Fibroblast of skin of scalp (primary cell): ENCODE results near the gene LMF1.

ENCODE experiments used
- DNase-seq: peaks from one replicate; pipeline ENCODE4 v3.0.0-alpha.2; 2013

Gene LMF1

GRCh38 chr16:984736-985636, 14.2 kb upstream of the LMF1 start:
- DNase-seq, result no peak

GRCh38 chr16:984121-984694, 13.4 kb upstream of the LMF1 start:
- DNase-seq, result no peak

- DNase-seq, result no peak
Measured at GRCh38 chr16:983044-984030, 12.6 kb upstream of the LMF1 start.

- DNase-seq, result no peak
Measured at GRCh38 chr16:982145-983043, 11.6 kb upstream of the LMF1 start.

GRCh38 chr16:981695-982144, 10.9 kb upstream of the LMF1 start, which contains the start of gene SOX8:
Gene SOX8 (plus strand): TSS chr16:981770. CDS start chr16:981923, 153 bp downstream.
- DNase-seq, result no peak

- no peak for DNase-seq
Measured at GRCh38 chr16:980595-980854, 9.7 kb upstream of the LMF1 start.

- no peak for DNase-seq
Measured at GRCh38 chr16:979859-980594, 9.2 kb upstream of the LMF1 start.

GRCh38 chr16:979147-979546, 8.4 kb upstream of the LMF1 start:
- no peak for DNase-seq

- DNase-seq, result no peak
Measured at GRCh38 chr16:978403-978802, 7.6 kb upstream of the LMF1 start.

- DNase-seq, result no peak
Measured at GRCh38 chr16:977896-978295, 7.1 kb upstream of the LMF1 start.

- no peak for DNase-seq
Measured at GRCh38 chr16:977081-977701, 6.4 kb upstream of the LMF1 start.

- DNase-seq, result no peak
Measured at GRCh38 chr16:976389-976931, 5.7 kb upstream of the LMF1 start.

- DNase-seq, result no peak
Measured at GRCh38 chr16:975291-975690, 4.5 kb upstream of the LMF1 start.

GRCh38 chr16:974611-975261, 4.0 kb upstream of the LMF1 start:
- no peak for DNase-seq

GRCh38 chr16:974001-974601, 3.3 kb upstream of the LMF1 start:
- DNase-seq, result no peak

- DNase-seq, result no peak
Measured at GRCh38 chr16:973366-973765, 2.6 kb upstream of the LMF1 start.

GRCh38 chr16:972316-973002, 1.7 kb upstream of the LMF1 start:
- no peak for DNase-seq

- DNase-seq, result no peak
Measured at GRCh38 chr16:971981-972315, 1.2 kb upstream of the LMF1 start.

- DNase-seq, result no peak
Measured at GRCh38 chr16:971582-971905, 760 bp upstream of the LMF1 start.
